ENCODE measurements around the gene NSDHL. TPM values are rescaled to one million over a fixed set of nuclear protein-coding genes. Genes with fewer than 3 reads are reported as not detected.

Gene NSDHL
- total RNA-seq, 2 experiments from 2014 or later, result 13.7 to 20.2 TPM

DNA sequence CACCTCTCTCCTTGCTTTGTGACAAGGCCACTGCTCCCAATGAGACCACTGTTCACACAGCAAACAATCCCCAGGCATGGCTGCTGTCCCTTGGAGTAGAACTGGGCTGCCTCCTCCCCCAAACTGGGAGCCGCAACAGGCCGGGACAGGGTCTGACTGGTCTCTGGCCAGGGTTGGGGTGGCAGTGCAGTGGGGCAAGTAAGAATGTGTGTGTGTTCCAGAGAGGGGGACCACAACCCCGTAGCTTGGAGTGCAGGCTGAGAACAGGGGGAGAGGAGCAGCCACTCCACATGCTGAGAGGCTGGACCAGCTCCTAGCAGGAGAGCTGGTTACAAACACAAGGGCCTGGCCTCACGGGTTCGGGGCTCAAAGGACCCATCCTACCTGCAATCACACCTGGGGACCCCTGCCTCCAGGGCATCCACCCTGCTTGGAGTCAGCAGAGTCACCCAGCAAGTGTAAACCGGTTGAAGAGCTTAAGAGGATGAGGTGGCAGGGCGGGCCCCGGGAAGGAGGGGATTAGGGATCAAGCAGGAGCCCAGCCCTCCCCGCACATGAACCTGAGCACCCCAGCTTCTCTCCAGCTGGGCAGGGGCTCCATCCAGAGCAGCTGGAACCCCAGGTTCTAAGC, 63.2 kb downstream of the NSDHL start:
- CTCF ChIA-PET (ENCODE audit: unreplicated experiment), result no interaction called here
- no peak overlapping the region for H3K4me2 ChIP-seq (ENCODE audit: low read length)
- H3K4me1 ChIP-seq (ENCODE audit: insufficient read depth, low read length, poor library complexity, severe bottlenecking), result no peaks in the 10 kb centered on the region
- POLR2A ChIA-PET, result no interaction called here
- H2AFZ ChIP-seq (ENCODE audit: low read length), result no peak overlapping the region
- H3K79me2 ChIP-seq (ENCODE audit: insufficient read depth, low read depth, low read length), result no peaks in the 10 kb centered on the region
- no peak for TF ChIP-seq EZH2phosphoT487 (IDR thresholded peaks at IDR 0.05; ENCODE audit: borderline replicate concordance, low read depth, low read length)
- TF ChIP-seq, protein P1, sequence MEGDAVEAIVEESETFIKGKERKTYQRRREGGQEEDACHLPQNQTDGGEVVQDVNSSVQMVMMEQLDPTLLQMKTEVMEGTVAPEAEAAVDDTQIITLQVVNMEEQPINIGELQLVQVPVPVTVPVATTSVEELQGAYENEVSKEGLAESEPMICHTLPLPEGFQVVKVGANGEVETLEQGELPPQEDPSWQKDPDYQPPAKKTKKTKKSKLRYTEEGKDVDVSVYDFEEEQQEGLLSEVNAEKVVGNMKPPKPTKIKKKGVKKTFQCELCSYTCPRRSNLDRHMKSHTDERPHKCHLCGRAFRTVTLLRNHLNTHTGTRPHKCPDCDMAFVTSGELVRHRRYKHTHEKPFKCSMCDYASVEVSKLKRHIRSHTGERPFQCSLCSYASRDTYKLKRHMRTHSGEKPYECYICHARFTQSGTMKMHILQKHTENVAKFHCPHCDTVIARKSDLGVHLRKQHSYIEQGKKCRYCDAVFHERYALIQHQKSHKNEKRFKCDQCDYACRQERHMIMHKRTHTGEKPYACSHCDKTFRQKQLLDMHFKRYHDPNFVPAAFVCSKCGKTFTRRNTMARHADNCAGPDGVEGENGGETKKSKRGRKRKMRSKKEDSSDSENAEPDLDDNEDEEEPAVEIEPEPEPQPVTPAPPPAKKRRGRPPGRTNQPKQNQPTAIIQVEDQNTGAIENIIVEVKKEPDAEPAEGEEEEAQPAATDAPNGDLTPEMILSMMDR (conservative IDR thresholded peaks at IDR 0.05; ENCODE audit: low read length), result no peak
- no peak overlapping the region for H3K27ac ChIP-seq (ENCODE audit: low read depth, low read length, poor library complexity, severe bottlenecking)
- no peak for DNase-seq (ENCODE audit: low spot score)
- H3K36me3 ChIP-seq (ENCODE audit: insufficient read depth, low read length), result no peaks in the 10 kb centered on the region
- intact Hi-C loops (cut with micrococcal nuclease; ENCODE audit: unreplicated experiment), result no loop called here
- no TSS peak for BruUV-seq (replicated peaks)
- H3K9me2 ChIP-seq (ENCODE audit: insufficient read depth, low read length), result no peaks in the 10 kb centered on the region
- H4K20me1 ChIP-seq (ENCODE audit: insufficient read depth, low read length), result no peaks in the 10 kb centered on the region
- H3K9me3 ChIP-seq (ENCODE audit: low read length), result no peaks in the 10 kb centered on the region
- H3K4me3 ChIP-seq (ENCODE audit: low read depth, low read length, poor library complexity, severe bottlenecking), result no peak overlapping the region

DNA sequence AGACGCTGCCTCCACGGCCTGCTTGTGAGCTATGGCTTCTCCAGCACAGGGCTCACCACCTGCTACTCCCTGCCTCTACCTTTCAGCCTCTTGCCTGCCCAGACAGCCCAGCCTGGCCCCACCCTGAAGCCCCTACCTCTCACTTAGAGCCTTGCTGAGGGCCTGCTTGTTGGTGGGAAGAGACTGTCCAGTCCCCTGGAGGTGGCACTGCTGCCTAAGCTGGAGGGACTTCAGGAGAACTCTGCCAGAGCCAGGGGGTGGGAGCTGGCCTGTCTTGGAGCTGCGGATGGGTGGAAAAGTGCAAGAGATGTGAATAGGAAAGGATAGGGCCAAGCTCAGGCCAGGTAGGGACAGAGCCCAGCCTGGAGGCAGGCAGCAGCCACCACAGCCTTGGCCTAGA, 64.3 kb downstream of the NSDHL start:
- no peak for TF ChIP-seq EZH2phosphoT487 (IDR thresholded peaks at IDR 0.05; ENCODE audit: borderline replicate concordance, low read depth, low read length)
- TF ChIP-seq, protein P1 (conservative IDR thresholded peaks at IDR 0.05; ENCODE audit: low read length), result no peak
- Histone ChIP-seq H3K27ac (ENCODE audit: low read depth, low read length, poor library complexity, severe bottlenecking) (no peak overlapping the region), H3K9me2 (ENCODE audit: insufficient read depth, low read length) (no peaks in the 10 kb centered on the region), H2AFZ (ENCODE audit: low read length) (no peak overlapping the region), H3K4me2 (ENCODE audit: low read length) (no peak overlapping the region), H3K79me2 (ENCODE audit: insufficient read depth, low read depth, low read length) (no peaks in the 10 kb centered on the region), H3K36me3 (ENCODE audit: insufficient read depth, low read length) (no peaks in the 10 kb centered on the region), H3K9me3 (ENCODE audit: low read length) (no peaks in the 10 kb centered on the region), H4K20me1 (ENCODE audit: insufficient read depth, low read length) (no peaks in the 10 kb centered on the region), H3K4me1 (ENCODE audit: insufficient read depth, low read length, poor library complexity, severe bottlenecking) (no peaks in the 10 kb centered on the region), H3K4me3 (ENCODE audit: low read depth, low read length, poor library complexity, severe bottlenecking) (no peak overlapping the region)
- CTCF ChIA-PET (ENCODE audit: unreplicated experiment), result interaction anchor here (0.6 kb wide), 1 partner anchor 771 kb away, joined by 3 read pairs; no protein-coding TSS in a partner anchor
- no TSS peak for BruUV-seq (replicated peaks)
- intact Hi-C loops (cut with micrococcal nuclease; ENCODE audit: unreplicated experiment), result no loop called here
- DNase-seq (ENCODE audit: low spot score), result no peak
- POLR2A ChIA-PET, result no interaction called here

DNA sequence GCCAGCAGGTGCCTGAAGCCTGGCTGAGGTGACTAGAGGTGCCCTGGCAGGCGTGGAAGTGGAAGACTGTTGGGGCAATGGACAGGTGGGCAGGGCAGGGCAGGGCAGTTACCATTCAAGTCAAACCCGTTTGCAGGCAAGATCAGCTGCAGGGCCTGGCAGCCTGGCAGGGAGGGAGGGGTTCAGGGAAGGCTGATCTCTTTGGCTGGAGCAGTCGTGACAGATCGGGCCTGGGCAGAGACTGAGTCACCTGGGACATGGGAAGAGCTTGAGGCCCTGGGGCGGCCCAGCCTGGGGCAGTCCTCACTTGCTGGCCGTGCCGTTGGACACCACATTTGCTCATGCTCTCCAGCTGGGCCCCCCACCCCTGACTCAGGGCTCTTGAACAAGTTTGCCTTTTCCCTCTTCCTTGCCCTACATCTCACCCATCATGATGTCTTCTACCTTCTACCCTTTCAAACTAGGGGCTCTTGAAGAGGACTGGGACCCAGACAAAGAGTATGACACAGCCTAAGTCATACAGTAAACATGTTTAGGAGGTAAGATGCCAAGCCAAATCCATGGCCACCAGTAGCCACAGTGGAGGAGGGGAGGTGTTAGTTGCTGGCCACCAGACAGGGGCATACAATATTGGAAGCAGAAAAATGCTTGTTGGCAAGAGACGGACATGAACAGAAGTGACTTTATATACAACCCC, 65.0 kb downstream of the NSDHL start:
- Histone ChIP-seq H2AFZ (ENCODE audit: low read length) (no peak overlapping the region), H3K4me1 (ENCODE audit: insufficient read depth, low read length, poor library complexity, severe bottlenecking) (no peaks in the 10 kb centered on the region), H4K20me1 (ENCODE audit: insufficient read depth, low read length) (no peaks in the 10 kb centered on the region), H3K79me2 (ENCODE audit: insufficient read depth, low read depth, low read length) (no peaks in the 10 kb centered on the region), H3K9me3 (ENCODE audit: low read length) (no peaks in the 10 kb centered on the region), H3K36me3 (ENCODE audit: insufficient read depth, low read length) (no peaks in the 10 kb centered on the region), H3K4me3 (ENCODE audit: low read depth, low read length, poor library complexity, severe bottlenecking) (no peak overlapping the region), H3K27ac (ENCODE audit: low read depth, low read length, poor library complexity, severe bottlenecking) (no peak overlapping the region), H3K9me2 (ENCODE audit: insufficient read depth, low read length) (no peaks in the 10 kb centered on the region), H3K4me2 (ENCODE audit: low read length) (no peak overlapping the region)
- TF ChIP-seq, protein P1 (conservative IDR thresholded peaks at IDR 0.05; ENCODE audit: low read length), result no peak
- no peak for TF ChIP-seq EZH2phosphoT487 (IDR thresholded peaks at IDR 0.05; ENCODE audit: borderline replicate concordance, low read depth, low read length)
- ChIA-PET CTCF (ENCODE audit: unreplicated experiment) (no interaction called here), POLR2A (no interaction called here)
- no TSS peak for BruUV-seq (replicated peaks)
- intact Hi-C loops (cut with micrococcal nuclease; ENCODE audit: unreplicated experiment), result no loop called here
- no peak for DNase-seq (ENCODE audit: low spot score)
